GM12892 (cell line): ENCODE results near the gene TLE7.

Source experiments
- POLR2A ChIP-seq: IDR thresholded peaks from 2 replicates; pipeline ENCODE4 v1.6.1; 2011; ENCODE audit warnings: low read depth, low read length, control low read depth
- POLR2AphosphoS5 ChIP-seq: IDR thresholded peaks from 2 replicates; pipeline ENCODE4 v1.6.1; 2011; ENCODE audit warnings: low read depth, low read length, control low read depth
- TAF1 ChIP-seq: IDR thresholded peaks from 2 replicates; pipeline ENCODE4 v1.6.1; 2011; ENCODE audit warnings: low read depth, mild to moderate bottlenecking, control low read depth, low read length, borderline replicate concordance

DNA sequence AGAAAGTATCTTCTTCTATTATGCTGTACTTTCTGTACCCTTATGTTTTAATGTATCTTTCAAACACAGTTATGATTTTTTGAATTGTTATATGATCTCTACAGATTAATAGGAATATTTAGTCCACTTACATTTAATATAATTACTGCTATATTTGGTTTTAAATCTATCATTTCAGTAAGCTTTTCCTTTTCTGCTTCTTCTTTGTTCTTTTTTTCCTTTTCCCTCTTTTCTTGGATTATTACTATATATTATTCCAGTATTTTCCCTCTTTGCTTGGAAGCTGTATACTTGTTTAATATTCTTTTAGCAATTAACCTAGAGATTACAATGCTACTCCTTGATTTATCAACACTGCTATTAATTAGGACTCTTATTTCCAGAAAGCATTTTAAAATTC, 13.5 kb downstream of the TLE7 start:
- TF ChIP-seq POLR2A (no peak), POLR2AphosphoS5 (no peak), TAF1 (no peak)
